BJ (cell line): ENCODE results near the gene CDCA4. TPM values are rescaled to one million over a fixed set of nuclear protein-coding genes. Genes with fewer than 3 reads are reported as not detected.

Experiments
- CTCF ChIA-PET: fragments of 350-600 bp; formaldehyde crosslinking; extraction: SDS; loops from one replicate; lab custom pipeline; 2021; ENCODE audit warnings: antibody characterized with exemption, inconsistent platforms; lab: Yijun Ruan, JAX
- POLR2A ChIA-PET: fragments of 300-600 bp; sonication (Branson Sonifier 250); formaldehyde crosslinking; extraction: SDS; loops from one replicate; lab custom pipeline; 2021; ENCODE audit warnings: antibody characterized with exemption; lab: Charles Lee
- DNase-seq: peaks from one replicate; pipeline ENCODE4 v3.0.0-alpha.2; 2011; ENCODE audit warnings: low read depth
- H3K27me3 ChIP-seq: 2 replicates; pipeline ENCODE4 v1.6.0; 2011; ENCODE audit warnings: low read length; ENCODE audit not compliant: control insufficient read depth, insufficient read depth
- H3K36me3 ChIP-seq: 2 replicates; pipeline ENCODE4 v1.5.1; 2011; ENCODE audit warnings: low read length; ENCODE audit not compliant: control insufficient read depth, insufficient read depth
- H3K4me3 ChIP-seq: 2 replicates; pipeline ENCODE4 v1.5.1; 2011; ENCODE audit warnings: low read depth, mild to moderate bottlenecking, control low read depth, low read length
- CTCF ChIP-seq: IDR thresholded peaks from 2 replicates; pipeline ENCODE4 v1.5.1; 2011; ENCODE audit warnings: low read depth, mild to moderate bottlenecking, control low read depth, inconsistent platforms, low read length, moderate library complexity; ENCODE audit not compliant: insufficient read depth
- polyA plus RNA-seq: library from polyadenylated mRNA; depleted of rRNA; stranded (reverse); fragments of >200 nt; gene quantifications from 2 replicates; pipeline ENCODE4 v1.2.3, GENCODE V29; 2011

The CDCA4 gene
- polyA plus RNA-seq, 1 experiment: 16.6 TPM

- ChIA-PET CTCF (interaction anchor here (2.4 kb wide), 1 partner anchor 65 kb away, joined by 11 read pairs; no protein-coding TSS in a partner anchor), POLR2A (no interaction called here)
- H3K36me3 ChIP-seq: no peaks in the 10 kb centered on the region
- DNase-seq: no peak
- TF ChIP-seq CTCF: no peak
- no peak overlapping the region for H3K4me3 ChIP-seq
- no peaks in the 10 kb centered on the region for H3K27me3 ChIP-seq
These were observed 40.0 kb downstream of the CDCA4 start for GRCh38 chr14:104980611-104981531.

GRCh38 chr14:104979758-104980610 lies 40.9 kb downstream of the CDCA4 start:
- H3K36me3 ChIP-seq: no peaks in the 10 kb centered on the region
- no peaks in the 10 kb centered on the region for H3K27me3 ChIP-seq
- H3K4me3 ChIP-seq: no peak overlapping the region
- DNase-seq: no peak
- ChIA-PET CTCF (interaction anchor here (2.1 kb wide), 1 partner anchor 65 kb away, joined by 17 read pairs; no protein-coding TSS in a partner anchor), POLR2A (no interaction called here)
- TF ChIP-seq CTCF: no peak

GRCh38 chr14:104978746-104979691 lies 41.9 kb downstream of the CDCA4 start:
- TF ChIP-seq CTCF: no peak
- POLR2A ChIA-PET: no interaction called here

GRCh38 chr14:104977681-104978653 lies 42.9 kb downstream of the CDCA4 start, which contains the start of gene AHNAK2:
Gene AHNAK2, minus strand, starts transcription at chr14:104978374. Its CDS starts 137 bp downstream, at chr14:104978237.
- no peak for DNase-seq
- CTCF ChIA-PET: interaction anchor here (1.0 to 2.1 kb wide), 3 partner anchors 47 to 67 kb away, joined by 3 to 17 read pairs (median 3); no protein-coding TSS in a partner anchor
- peak within 1 kb of the TSS; percentile 42 for H3K4me3 ChIP-seq
- no peak for TF ChIP-seq CTCF
- POLR2A ChIA-PET: no interaction called here
- H3K27me3 ChIP-seq: no peaks in the 10 kb centered on the region
- no peaks in the 10 kb centered on the region for H3K36me3 ChIP-seq

More at GRCh38 chr14:104978746-104979691, 41.9 kb downstream of the CDCA4 start:
- DNase-seq: no peak
- CTCF ChIA-PET: interaction anchor here (1.1 to 2.1 kb wide), 2 partner anchors 46 to 66 kb away, joined by 3 to 17 read pairs; no protein-coding TSS in a partner anchor
- no peaks in the 10 kb centered on the region for H3K36me3 ChIP-seq
- no peaks in the 10 kb centered on the region for H3K27me3 ChIP-seq
- H3K4me3 ChIP-seq: peak overlapping the region; percentile 39
